Endothelial cell of umbilical vein (primary cell): ENCODE results near the gene ANGPT4. TPM values are rescaled to one million over a fixed set of nuclear protein-coding genes. Genes with fewer than 3 reads are reported as not detected.

Experiments used
- BruUV-seq: library from RNA; stranded (reverse); fragments of 400-500 nt; replicated peaks from 2 replicates; lab custom pipeline; 2021; lab: Mats Ljungman, UMichigan
- CTCF ChIA-PET: fragments of 300-600, 350-600 bp; sonication (Branson Sonifier 250); formaldehyde crosslinking; loops from one replicate; lab custom pipeline; 2021; ENCODE audit warnings: antibody characterized with exemption, inconsistent platforms; lab: Charles Lee
- POLR2A ChIA-PET: fragments of 300-600, 350-600 bp; sonication (Branson Sonifier 250); formaldehyde crosslinking; loops from one replicate; lab custom pipeline; 2021; ENCODE audit warnings: antibody characterized with exemption, inconsistent platforms; lab: Charles Lee
- DNase-seq: peaks from one replicate; pipeline ENCODE4 v3.0.0-alpha.2; 2011; ENCODE audit warnings: low read depth, low spot score
- FAIRE-seq: peaks from 2 replicates; lab custom pipeline; 2011; peaks lifted over from hg19 to GRCh38; lab: Jason Lieb, UNC
- H2AFZ ChIP-seq: 2 replicates; pipeline ENCODE4 v1.6.0; 2012; ENCODE audit warnings: low read depth, low read length, control low read depth, inconsistent platforms
- H3K27ac ChIP-seq: 2 replicates; pipeline ENCODE4 v1.5.1; 2011; ENCODE audit warnings: low read depth, mild to moderate bottlenecking, control low read depth, low read length, moderate library complexity; ENCODE audit not compliant: insufficient read depth
- H3K27me3 ChIP-seq, 2 experiments: 2 replicates each; pipeline versions ENCODE4 v1.6.0 to v1.6.1; 2011; ENCODE audit warnings: low read length in 2 of 2, mixed read lengths in 1 of 2; ENCODE audit not compliant: control insufficient read depth in 2 of 2, insufficient read depth in 2 of 2
- H3K36me3 ChIP-seq, 2 experiments: 2 replicates in 1 of 2; 3 replicates in 1 of 2; pipeline ENCODE4 v1.5.1; 2011; ENCODE audit warnings: low read length in 2 of 2, mild to moderate bottlenecking in 1 of 2, moderate library complexity in 1 of 2; ENCODE audit not compliant: control insufficient read depth in 2 of 2, insufficient read depth in 2 of 2; ENCODE audit errors: extremely low read depth in 1 of 2
- H3K4me1 ChIP-seq: 3 replicates; pipeline ENCODE4 v1.5.1; 2011; ENCODE audit warnings: mild to moderate bottlenecking, low read length; ENCODE audit not compliant: control insufficient read depth, insufficient read depth; ENCODE audit errors: extremely low read depth
- H3K4me2 ChIP-seq: 2 replicates; pipeline ENCODE4 v1.6.1; 2011; ENCODE audit warnings: low read length, control low read depth, mixed read lengths; ENCODE audit not compliant: insufficient read depth
- H3K4me3 ChIP-seq, 3 experiments: fragments of 200-600 bp in 1 of 3; sonication (generic), shearing (Covaris generic) in 1 of 3; replicated peaks in 1 of 3; 2 replicates each; pipeline ENCODE4 v1.5.1; 2011 to 2016; ENCODE audit warnings: control low read depth in 3 of 3, low read length in 3 of 3, mild to moderate bottlenecking in 2 of 3, inconsistent platforms in 1 of 3, low read depth in 1 of 3, moderate library complexity in 1 of 3; ENCODE audit not compliant: insufficient read depth in 1 of 3
- H3K79me2 ChIP-seq: 2 replicates; pipeline ENCODE4 v1.6.0; 2012; ENCODE audit warnings: low read length, inconsistent platforms; ENCODE audit not compliant: control insufficient read depth, insufficient read depth
- H3K9ac ChIP-seq: replicated peaks from 2 replicates; pipeline ENCODE3; 2011; ENCODE audit warnings: low read length, control low read depth; ENCODE audit not compliant: insufficient read depth; ENCODE audit errors: extremely low read depth
- H3K9me1 ChIP-seq: replicated peaks from 3 replicates; pipeline ENCODE4 v1.6.0; 2011; ENCODE audit warnings: mild to moderate bottlenecking, low read length; ENCODE audit not compliant: control insufficient read depth, insufficient read depth; ENCODE audit errors: extremely low read depth
- H3K9me3 ChIP-seq: replicated peaks from 2 replicates; pipeline ENCODE4 v1.5.1; 2012; ENCODE audit warnings: low read length, inconsistent platforms; ENCODE audit not compliant: control insufficient read depth, insufficient read depth
- H4K20me1 ChIP-seq: replicated peaks from 2 replicates; pipeline ENCODE3; 2011; ENCODE audit warnings: mild to moderate bottlenecking, low read length; ENCODE audit not compliant: control insufficient read depth, insufficient read depth; ENCODE audit errors: extremely low read depth
- CTCF ChIP-seq, 2 donors: IDR thresholded peaks; 1 replicate in 1 of 2; 2 replicates in 1 of 2; pipeline ENCODE4 v1.5.1; 2011; ENCODE audit warnings: low read length in 2 of 2, mild to moderate bottlenecking in 2 of 2, moderate library complexity in 2 of 2, control low read depth in 1 of 2, inconsistent platforms in 1 of 2, low read depth in 1 of 2; ENCODE audit not compliant: insufficient read depth in 1 of 2; ENCODE audit errors: extremely low read depth in 1 of 2
- EZH2 ChIP-seq: IDR thresholded peaks from 2 replicates; pipeline ENCODE4 v1.6.1; 2012; ENCODE audit warnings: borderline replicate concordance, low read depth, mild to moderate bottlenecking, moderate library complexity, low read length, inconsistent platforms; ENCODE audit not compliant: severe bottlenecking
- FOS ChIP-seq: IDR thresholded peaks from 2 replicates; pipeline ENCODE4 v1.6.1; 2011; ENCODE audit warnings: mild to moderate bottlenecking, low read length, moderate library complexity, borderline replicate concordance; ENCODE audit not compliant: insufficient read depth
- GATA2 ChIP-seq: IDR thresholded peaks from 2 replicates; pipeline ENCODE4 v1.7.0; 2011; ENCODE audit warnings: low read depth, mild to moderate bottlenecking, moderate library complexity, mixed read lengths, low read length; ENCODE audit not compliant: insufficient read length, insufficient read depth
- JUN ChIP-seq: IDR thresholded peaks from 2 replicates; pipeline ENCODE4 v1.6.1; 2011; ENCODE audit warnings: borderline replicate concordance, low read depth; ENCODE audit not compliant: insufficient read length, insufficient read depth
- MAX ChIP-seq: IDR thresholded peaks from 2 replicates; pipeline ENCODE4 v1.6.1; 2011; ENCODE audit not compliant: insufficient read depth, insufficient read length
- MYC ChIP-seq: IDR thresholded peaks from one replicate; pipeline ENCODE4 v1.6.1; 2011; ENCODE audit warnings: mild to moderate bottlenecking, low read depth, low read length
- POLR2A ChIP-seq: IDR thresholded peaks from 2 replicates; pipeline ENCODE4 v1.6.1; 2012; ENCODE audit warnings: low read depth, mild to moderate bottlenecking, control low read depth, low read length
- POLR2AphosphoS5 ChIP-seq: IDR thresholded peaks from 2 replicates; pipeline ENCODE4 v1.6.1; 2012; ENCODE audit warnings: low read depth, mild to moderate bottlenecking, control low read depth, low read length, moderate library complexity; ENCODE audit not compliant: insufficient read depth
- dilution Hi-C: fragments of 300-500 bp; cut with MboI; formaldehyde crosslinking; loops from one replicate; pipeline ENCODE4 v1.15.0; 2019; ENCODE audit warnings: low sequenced_read_pairs; ENCODE audit not compliant: extremely low pct_ligation_motif_present
- intact Hi-C: fragments of 100-400 bp; cut with micrococcal nuclease; formaldehyde crosslinking; loops from one replicate; pipeline ENCODE4 v1.10.0; 2022
- polyA plus RNA-seq, 4 experiments: library from polyadenylated mRNA; depleted of rRNA in 3 of 4; stranded (reverse) in 3 of 4; unstranded in 1 of 4; fragments of >200 nt; gene quantifications; 2 replicates each; pipeline versions ENCODE4 v1.2.1 to v1.2.3, GENCODE V29; 2011 to 2012; ENCODE audit warnings: missing spikeins in 1 of 4
- total RNA-seq: library from RNA; stranded (reverse); gene quantifications from 2 replicates; pipeline ENCODE4 v1.2.3, GENCODE V29; 2021

Gene ANGPT4
- total and polyA plus RNA-seq, 2 donors (not counting 3 experiments of a cell fraction or from before 2014, with no cell fraction given), result not detected

- Histone ChIP-seq H3K9me1 (no peaks in the 10 kb centered on the region), H4K20me1 (no peaks in the 10 kb centered on the region), H3K4me3 (no peak overlapping the region), H3K4me1 (no peaks in the 10 kb centered on the region), H2AFZ (no peak overlapping the region), H3K36me3 (no peaks in the 10 kb centered on the region), H3K27ac (no peak overlapping the region), H3K4me2 (no peak overlapping the region), H3K79me2 (no peaks in the 10 kb centered on the region), H3K9ac (no peak overlapping the region), H3K27me3 (no peaks in the 10 kb centered on the region), H3K9me3 (no peaks in the 10 kb centered on the region)
- intact Hi-C loops, result no loop called here
- ChIA-PET POLR2A (no interaction called here), CTCF (no interaction called here)
- no peak for DNase-seq
- TF ChIP-seq GATA2 (no peak), EZH2 (no peak), POLR2A (no peak), MAX (no peak), JUN (no peak), FOS (no peak), CTCF (IDR thresholded peaks at IDR 0.05; ENCODE audit: extremely low read depth in 1 of 2, insufficient read depth in 1 of 2, low read depth in 1 of 2, low read length in 2 of 2) (no peak), MYC (no peak), POLR2AphosphoS5 (no peak)
- FAIRE-seq, result no peak
- dilution Hi-C loops, result no loop called here
- no TSS peak for BruUV-seq
Observed at GRCh38 chr20:921068-921467, 4.9 kb upstream of the ANGPT4 start.
